ENCODE results near the gene ATF7IP.

Gene ATF7IP

DNA sequence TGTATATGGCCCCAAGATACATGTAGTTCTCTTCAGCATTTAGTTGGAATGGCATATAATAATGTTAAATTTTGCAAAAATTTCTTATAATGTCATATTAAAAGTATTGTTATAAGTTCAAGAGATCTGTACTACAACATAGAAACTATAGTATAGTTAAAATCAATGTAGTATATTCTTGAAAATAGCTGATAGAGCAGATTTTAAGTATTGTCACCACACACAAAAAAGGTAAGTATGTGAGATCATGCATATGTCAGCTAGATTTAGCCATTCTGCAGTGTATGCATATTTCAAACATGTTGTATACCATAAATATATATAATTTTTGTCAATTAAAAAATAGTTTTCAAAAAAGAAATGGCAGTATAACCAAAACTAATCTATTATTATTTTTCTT is 115.7 kb downstream of the ATF7IP start:
- H3K9me3 ChIP-seq (ENCODE audit: control insufficient read depth, insufficient read depth, low read depth, low read length), result no peaks in the 10 kb centered on the region
- no peak overlapping the region for H3K27ac ChIP-seq (ENCODE audit: extremely low read depth, low read depth, low read length)
- H3K4me3 ChIP-seq (ENCODE audit: low read depth, low read length), result no peak overlapping the region
- TF ChIP-seq, protein P1, sequence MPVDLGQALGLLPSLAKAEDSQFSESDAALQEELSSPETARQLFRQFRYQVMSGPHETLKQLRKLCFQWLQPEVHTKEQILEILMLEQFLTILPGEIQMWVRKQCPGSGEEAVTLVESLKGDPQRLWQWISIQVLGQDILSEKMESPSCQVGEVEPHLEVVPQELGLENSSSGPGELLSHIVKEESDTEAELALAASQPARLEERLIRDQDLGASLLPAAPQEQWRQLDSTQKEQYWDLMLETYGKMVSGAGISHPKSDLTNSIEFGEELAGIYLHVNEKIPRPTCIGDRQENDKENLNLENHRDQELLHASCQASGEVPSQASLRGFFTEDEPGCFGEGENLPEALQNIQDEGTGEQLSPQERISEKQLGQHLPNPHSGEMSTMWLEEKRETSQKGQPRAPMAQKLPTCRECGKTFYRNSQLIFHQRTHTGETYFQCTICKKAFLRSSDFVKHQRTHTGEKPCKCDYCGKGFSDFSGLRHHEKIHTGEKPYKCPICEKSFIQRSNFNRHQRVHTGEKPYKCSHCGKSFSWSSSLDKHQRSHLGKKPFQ (tag by site-specific recombination; IDR thresholded peaks at IDR 0.05), result no peak
- TF ChIP-seq IKZF3 (tag by site-specific recombination; IDR thresholded peaks at IDR 0.05) (no peak), ZSCAN16 (tag by site-specific recombination; IDR thresholded peaks at IDR 0.05) (no peak), KLF7 (tag by site-specific recombination; IDR thresholded peaks at IDR 0.05; ENCODE audit: borderline replicate concordance) (no peak), ZNF558 (tag by site-specific recombination; IDR thresholded peaks at IDR 0.05) (no peak), ZNF202 (tag by site-specific recombination; IDR thresholded peaks at IDR 0.05; ENCODE audit: borderline replicate concordance) (no peak), ZNF10 (tag by site-specific recombination; IDR thresholded peaks at IDR 0.05) (no peak), WT1 (tag by site-specific recombination; IDR thresholded peaks at IDR 0.05) (no peak)
- TF ChIP-seq, protein P2, sequence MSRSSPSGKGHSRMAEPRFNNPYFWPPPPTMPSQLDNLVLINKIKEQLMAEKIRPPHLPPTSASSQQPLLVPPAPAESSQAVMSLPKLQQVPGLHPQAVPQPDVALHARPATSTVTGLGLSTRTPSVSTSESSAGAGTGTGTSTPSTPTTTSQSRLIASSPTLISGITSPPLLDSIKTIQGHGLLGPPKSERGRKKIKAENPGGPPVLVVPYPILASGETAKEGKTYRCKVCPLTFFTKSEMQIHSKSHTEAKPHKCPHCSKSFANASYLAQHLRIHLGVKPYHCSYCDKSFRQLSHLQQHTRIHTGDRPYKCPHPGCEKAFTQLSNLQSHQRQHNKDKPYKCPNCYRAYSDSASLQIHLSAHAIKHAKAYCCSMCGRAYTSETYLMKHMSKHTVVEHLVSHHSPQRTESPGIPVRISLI (tag by site-specific recombination; IDR thresholded peaks at IDR 0.05), result no peak
- TF ChIP-seq, protein P3, sequence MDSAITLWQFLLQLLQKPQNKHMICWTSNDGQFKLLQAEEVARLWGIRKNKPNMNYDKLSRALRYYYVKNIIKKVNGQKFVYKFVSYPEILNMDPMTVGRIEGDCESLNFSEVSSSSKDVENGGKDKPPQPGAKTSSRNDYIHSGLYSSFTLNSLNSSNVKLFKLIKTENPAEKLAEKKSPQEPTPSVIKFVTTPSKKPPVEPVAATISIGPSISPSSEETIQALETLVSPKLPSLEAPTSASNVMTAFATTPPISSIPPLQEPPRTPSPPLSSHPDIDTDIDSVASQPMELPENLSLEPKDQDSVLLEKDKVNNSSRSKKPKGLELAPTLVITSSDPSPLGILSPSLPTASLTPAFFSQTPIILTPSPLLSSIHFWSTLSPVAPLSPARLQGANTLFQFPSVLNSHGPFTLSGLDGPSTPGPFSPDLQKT (IDR thresholded peaks at IDR 0.05; ENCODE audit: borderline replicate concordance, low read depth, low read length), result no peak
- TF ChIP-seq, protein P4, sequence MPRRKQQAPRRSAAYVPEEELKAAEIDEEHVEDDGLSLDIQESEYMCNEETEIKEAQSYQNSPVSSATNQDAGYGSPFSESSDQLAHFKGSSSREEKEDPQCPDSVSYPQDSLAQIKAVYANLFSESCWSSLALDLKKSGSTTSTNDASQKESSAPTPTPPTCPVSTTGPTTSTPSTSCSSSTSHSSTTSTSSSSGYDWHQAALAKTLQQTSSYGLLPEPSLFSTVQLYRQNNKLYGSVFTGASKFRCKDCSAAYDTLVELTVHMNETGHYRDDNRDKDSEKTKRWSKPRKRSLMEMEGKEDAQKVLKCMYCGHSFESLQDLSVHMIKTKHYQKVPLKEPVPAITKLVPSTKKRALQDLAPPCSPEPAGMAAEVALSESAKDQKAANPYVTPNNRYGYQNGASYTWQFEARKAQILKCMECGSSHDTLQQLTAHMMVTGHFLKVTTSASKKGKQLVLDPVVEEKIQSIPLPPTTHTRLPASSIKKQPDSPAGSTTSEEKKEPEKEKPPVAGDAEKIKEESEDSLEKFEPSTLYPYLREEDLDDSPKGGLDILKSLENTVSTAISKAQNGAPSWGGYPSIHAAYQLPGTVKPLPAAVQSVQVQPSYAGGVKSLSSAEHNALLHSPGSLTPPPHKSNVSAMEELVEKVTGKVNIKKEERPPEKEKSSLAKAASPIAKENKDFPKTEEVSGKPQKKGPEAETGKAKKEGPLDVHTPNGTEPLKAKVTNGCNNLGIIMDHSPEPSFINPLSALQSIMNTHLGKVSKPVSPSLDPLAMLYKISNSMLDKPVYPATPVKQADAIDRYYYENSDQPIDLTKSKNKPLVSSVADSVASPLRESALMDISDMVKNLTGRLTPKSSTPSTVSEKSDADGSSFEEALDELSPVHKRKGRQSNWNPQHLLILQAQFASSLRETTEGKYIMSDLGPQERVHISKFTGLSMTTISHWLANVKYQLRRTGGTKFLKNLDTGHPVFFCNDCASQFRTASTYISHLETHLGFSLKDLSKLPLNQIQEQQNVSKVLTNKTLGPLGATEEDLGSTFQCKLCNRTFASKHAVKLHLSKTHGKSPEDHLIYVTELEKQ (tag by site-specific recombination; IDR thresholded peaks at IDR 0.05; ENCODE audit: borderline replicate concordance), result no peak
- TF ChIP-seq, protein P5, sequence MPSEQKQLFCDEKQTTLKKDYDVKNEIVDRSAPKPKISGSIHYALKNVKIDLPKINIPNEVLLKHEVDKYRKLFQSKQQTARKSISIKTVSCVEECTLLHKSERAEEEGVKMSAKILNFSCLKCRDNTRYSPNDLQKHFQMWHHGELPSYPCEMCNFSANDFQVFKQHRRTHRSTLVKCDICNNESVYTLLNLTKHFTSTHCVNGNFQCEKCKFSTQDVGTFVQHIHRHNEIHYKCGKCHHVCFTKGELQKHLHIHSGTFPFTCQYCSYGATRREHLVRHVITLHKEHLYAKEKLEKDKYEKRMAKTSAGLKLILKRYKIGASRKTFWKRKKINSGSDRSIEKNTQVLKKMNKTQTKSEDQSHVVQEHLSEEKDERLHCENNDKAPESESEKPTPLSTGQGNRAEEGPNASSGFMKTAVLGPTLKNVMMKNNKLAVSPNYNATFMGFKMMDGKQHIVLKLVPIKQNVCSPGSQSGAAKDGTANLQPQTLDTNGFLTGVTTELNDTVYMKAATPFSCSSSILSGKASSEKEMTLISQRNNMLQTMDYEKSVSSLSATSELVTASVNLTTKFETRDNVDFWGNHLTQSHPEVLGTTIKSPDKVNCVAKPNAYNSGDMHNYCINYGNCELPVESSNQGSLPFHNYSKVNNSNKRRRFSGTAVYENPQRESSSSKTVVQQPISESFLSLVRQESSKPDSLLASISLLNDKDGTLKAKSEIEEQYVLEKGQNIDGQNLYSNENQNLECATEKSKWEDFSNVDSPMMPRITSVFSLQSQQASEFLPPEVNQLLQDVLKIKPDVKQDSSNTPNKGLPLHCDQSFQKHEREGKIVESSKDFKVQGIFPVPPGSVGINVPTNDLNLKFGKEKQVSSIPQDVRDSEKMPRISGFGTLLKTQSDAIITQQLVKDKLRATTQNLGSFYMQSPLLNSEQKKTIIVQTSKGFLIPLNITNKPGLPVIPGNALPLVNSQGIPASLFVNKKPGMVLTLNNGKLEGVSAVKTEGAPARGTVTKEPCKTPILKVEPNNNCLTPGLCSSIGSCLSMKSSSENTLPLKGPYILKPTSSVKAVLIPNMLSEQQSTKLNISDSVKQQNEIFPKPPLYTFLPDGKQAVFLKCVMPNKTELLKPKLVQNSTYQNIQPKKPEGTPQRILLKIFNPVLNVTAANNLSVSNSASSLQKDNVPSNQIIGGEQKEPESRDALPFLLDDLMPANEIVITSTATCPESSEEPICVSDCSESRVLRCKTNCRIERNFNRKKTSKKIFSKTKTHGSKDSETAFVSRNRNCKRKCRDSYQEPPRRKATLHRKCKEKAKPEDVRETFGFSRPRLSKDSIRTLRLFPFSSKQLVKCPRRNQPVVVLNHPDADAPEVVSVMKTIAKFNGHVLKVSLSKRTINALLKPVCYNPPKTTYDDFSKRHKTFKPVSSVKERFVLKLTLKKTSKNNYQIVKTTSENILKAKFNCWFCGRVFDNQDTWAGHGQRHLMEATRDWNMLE (tag by site-specific recombination; conservative IDR thresholded peaks at IDR 0.05; ENCODE audit: low read depth), result no peak
- TF ChIP-seq, protein P6, sequence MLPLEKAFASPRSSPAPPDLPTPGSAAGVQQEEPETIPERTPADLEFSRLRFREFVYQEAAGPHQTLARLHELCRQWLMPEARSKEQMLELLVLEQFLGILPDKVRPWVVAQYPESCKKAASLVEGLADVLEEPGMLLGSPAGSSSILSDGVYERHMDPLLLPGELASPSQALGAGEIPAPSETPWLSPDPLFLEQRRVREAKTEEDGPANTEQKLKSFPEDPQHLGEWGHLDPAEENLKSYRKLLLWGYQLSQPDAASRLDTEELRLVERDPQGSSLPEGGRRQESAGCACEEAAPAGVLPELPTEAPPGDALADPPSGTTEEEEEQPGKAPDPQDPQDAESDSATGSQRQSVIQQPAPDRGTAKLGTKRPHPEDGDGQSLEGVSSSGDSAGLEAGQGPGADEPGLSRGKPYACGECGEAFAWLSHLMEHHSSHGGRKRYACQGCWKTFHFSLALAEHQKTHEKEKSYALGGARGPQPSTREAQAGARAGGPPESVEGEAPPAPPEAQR (tag by site-specific recombination; IDR thresholded peaks at IDR 0.05), result no peak
- POLR2A ChIA-PET, result no interaction called here
- no peaks in the 10 kb centered on the region for H3K4me1 ChIP-seq (ENCODE audit: control insufficient read depth, insufficient read depth, low read length)
- peaks cover 17 to 71% of the 10 kb centered on the region in 2 experiments for H3K36me3 ChIP-seq (ENCODE audit: control insufficient read depth in 2 of 2, insufficient read depth in 1 of 2, low read length in 2 of 2)
- CTCF ChIA-PET, result no interaction called here
